GM12874 (cell line): ENCODE data around the gene SYT2.

Experiments
- TF ChIP-seq, protein P1 (sequence below): IDR thresholded peaks from 2 replicates; pipeline ENCODE4 v1.5.1; 2011; ENCODE audit warnings: low read depth, mild to moderate bottlenecking, control low read depth, low read length, moderate library complexity; ENCODE audit not compliant: insufficient read depth

Gene SYT2

DNA sequence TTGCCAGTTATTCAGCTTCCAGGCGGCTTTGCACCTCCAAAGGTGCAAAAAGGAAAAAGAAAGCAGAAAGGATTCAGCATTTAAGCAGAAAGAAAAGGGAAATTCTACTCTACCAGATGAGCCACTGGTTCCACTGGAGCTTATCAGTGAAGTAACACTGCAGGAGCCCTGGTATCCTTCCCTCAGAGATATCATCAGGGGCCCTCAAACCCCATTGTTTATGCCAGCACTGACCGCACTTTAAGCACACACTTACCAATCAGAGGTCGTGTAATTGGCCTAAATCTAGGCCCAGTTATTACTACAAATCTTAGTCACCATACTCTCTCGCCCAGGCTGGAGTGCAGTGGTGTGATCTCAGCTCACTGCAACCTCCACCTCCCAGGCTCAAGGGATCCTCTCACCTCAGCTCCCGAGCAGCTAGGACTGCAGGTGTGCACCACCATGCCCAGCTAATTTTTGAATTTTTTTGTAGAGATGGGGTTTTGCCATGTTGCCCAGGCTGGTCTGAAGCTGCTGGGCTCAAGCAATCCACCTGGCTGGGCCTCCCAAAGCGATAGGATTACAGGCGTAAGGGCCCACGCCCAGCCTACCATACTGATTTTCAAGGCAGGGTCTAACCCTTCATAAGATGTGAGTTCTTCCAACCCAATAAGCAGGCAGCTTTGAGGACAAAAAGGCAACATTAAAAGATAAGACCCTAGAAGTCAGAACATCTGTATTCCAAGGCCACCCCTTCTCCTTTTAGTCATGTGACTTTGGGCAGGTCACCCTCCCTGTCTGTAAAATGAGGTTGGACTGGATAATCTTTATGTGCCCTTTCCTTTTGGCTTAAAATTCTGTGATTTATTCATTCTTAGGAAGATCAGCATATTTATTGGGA is 125.3 kb downstream of the SYT2 start:
- TF ChIP-seq, protein P1, sequence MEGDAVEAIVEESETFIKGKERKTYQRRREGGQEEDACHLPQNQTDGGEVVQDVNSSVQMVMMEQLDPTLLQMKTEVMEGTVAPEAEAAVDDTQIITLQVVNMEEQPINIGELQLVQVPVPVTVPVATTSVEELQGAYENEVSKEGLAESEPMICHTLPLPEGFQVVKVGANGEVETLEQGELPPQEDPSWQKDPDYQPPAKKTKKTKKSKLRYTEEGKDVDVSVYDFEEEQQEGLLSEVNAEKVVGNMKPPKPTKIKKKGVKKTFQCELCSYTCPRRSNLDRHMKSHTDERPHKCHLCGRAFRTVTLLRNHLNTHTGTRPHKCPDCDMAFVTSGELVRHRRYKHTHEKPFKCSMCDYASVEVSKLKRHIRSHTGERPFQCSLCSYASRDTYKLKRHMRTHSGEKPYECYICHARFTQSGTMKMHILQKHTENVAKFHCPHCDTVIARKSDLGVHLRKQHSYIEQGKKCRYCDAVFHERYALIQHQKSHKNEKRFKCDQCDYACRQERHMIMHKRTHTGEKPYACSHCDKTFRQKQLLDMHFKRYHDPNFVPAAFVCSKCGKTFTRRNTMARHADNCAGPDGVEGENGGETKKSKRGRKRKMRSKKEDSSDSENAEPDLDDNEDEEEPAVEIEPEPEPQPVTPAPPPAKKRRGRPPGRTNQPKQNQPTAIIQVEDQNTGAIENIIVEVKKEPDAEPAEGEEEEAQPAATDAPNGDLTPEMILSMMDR: no peak

DNA sequence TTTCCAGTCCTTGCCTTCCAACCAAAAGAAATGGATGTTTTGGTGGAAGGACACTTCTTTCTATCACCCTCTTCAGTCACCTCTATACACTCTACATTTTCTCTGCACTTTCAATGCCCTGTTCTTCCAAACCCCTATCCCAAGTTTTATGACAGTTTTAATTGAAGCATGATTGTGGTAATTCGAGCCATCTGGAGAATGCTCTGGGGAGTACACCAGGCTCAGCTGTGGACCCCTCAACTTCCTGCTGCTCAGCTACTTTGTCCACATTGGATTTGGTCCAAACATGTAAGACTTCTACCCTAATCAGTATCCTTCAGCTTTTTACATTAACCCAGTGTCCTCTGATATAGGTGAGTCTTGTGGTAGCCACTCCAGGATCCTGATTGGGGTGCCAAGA is 129.6 kb downstream of the SYT2 start:
- TF ChIP-seq, protein P1: no peak

DNA sequence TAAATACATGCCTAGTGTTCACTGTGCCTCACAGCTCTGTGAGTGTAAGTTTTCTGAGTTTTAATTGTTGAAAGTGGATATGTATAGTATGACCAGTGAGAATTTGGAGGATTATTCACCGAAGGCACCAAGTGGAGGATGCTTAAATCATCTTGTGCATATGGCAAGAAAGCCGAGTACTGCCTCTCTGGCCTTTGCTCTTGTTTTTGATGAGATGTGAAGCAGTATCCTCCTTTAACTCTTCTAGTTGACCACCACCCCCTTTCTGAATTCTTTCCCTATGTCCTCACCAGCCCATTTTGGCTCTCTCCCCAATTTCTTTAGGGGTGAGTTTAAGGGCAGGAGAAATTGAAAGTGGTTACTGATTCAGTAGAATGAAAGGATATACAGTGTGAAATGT is 130.4 kb downstream of the SYT2 start:
- TF ChIP-seq, protein P1: no peak

DNA sequence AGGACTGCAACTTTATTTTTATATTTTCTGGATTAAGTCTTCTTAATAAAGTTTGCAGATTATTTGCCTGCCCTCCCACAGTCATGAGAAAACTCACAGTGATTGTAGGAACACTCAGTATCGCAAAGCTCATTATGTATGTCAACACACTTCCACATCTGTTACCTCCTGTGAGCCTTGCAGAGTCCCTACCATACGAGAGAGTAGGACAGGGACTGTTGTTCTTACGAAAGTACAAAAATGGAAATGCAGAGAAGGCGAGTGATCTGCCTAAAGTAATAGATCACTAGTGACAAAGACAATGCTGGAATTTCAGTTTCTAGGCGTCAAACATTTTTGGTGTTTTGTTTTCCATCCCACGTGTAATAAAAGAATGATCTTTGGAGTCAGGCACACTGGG is 131.7 kb downstream of the SYT2 start:
- TF ChIP-seq, protein P1: no peak

DNA sequence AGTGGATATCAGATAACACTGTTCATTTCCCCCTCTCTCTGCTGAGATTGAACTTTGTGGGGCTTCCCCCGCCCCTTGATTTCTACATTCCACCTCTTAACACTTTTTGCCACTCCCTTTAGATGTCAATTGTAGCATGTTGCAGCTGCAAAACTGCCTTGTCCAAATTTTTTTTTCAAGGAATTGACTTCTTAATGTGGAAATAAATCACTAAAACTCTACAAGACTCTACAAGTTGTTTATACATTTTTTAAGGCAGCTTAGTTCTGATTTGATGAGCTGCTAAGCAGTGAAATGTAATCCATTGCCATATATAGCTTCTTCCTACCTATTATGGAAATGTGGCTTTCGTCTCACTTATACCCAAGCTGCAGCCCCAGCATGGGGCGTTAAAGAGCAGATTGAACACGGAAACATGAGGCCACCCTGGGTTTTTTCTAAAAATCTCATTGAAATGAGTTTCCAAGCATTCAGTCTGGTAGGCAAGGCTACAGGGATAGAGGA is 132.2 kb downstream of the SYT2 start:
- TF ChIP-seq, protein P1: no peak

GRCh38 chr1:202577381-202577780 is 132.9 kb downstream of the SYT2 start:
- TF ChIP-seq, protein P1: no peak

GRCh38 chr1:202576816-202577215 is 133.4 kb downstream of the SYT2 start:
- TF ChIP-seq, protein P1: no peak
